Stimulated activated CD8-positive, alpha-beta memory T cell treated with anti-CD3 and anti-CD28 coated beads, Interleukin-12 subunit alpha, Interleukin-12 subunit beta, amount 100 ng/mL, for 1 hour (primary cell): ENCODE measurements around the gene PTPN22.

Experiments
- DNase-seq: peaks from one replicate; pipeline ENCODE4 v3.0.0-alpha.2; 2020; ENCODE audit warnings: low read depth

The PTPN22 gene

DNA sequence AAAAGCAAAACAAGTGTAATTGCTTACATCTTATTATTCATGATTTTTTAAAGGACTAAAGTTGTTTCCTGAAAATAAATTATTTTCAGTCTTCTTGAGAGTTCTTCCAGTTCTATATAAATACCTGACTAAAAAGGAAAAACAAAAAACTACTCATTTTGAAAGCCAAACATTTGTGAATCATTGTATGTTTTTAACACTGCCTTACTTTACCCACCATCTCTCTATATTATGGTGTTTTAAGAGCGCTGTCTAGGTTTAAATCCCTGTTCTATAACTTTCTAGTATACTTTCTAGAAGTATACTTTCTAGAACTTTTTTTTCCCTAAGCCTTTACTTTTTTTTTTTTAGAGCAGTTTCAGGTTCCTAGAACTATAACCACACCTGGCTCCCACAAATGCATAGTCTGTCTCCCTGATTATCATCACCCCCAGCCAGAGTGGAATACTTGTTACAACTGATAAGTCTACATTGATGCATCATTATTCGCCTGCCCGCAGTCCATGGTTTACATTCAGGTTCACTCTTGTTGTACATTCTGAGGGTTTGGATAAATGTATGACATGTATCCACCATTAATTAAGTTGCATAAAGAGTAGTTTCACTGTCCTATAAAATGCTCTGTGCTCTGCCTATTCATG is 69.0 kb downstream of the PTPN22 start:
- DNase-seq, result no peak

- no peak for DNase-seq
Observed at GRCh38 chr1:113800487-113800886, 71.0 kb downstream of the PTPN22 start.

- DNase-seq, result no peak
Observed at GRCh38 chr1:113797472-113797871, 74.0 kb downstream of the PTPN22 start.

DNA sequence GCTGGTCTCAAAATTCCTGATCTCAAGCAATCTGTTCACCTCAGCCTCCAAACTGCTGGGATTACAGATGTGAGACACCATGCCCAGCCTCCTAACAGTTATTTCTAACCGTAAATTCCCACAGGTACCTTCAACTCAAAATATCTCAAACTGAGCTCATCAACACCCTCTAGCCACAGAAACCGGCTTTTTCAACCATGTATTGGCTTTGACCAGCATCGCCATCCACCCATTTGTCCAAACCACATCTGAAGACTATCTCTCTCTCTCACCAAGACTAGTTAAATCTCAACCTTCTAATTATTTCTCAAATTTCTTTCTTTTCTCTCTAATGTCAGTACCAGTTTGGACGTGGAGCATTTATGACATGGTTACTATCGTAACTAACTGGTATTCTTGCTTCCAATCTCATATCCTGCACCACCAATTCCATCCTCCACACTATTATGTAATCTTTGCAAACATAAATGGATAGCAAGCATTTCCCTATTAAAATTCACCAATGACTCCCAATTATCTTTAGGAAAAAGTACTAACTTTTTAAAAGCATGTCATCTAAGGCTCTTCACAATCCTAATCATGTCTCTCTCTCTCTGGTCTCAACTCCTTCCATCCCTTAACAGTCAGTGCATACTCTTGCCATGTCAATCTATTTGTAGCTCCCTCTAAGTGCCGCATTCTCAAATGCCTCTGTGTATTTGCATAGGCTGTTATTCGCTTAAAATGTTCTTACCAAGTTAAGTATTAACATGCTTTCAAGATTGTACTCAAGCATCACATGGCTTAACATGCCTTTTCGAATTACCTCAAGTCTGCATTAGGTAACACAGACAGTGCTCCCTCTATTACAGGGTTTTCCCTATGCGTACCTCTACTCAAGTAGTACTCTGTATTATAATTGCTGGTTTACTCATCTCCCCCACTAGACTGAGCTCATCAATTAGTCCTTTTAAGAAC is 77.4 kb downstream of the PTPN22 start:
- DNase-seq, result no peak

GRCh38 chr1:113792986-113793385 is 78.5 kb downstream of the PTPN22 start:
- DNase-seq, result no peak

- DNase-seq, result no peak
Observed at GRCh38 chr1:113792471-113792870, 79.0 kb downstream of the PTPN22 start.

GRCh38 chr1:113788802-113789201 is 82.7 kb downstream of the PTPN22 start:
- DNase-seq, result no peak

DNA sequence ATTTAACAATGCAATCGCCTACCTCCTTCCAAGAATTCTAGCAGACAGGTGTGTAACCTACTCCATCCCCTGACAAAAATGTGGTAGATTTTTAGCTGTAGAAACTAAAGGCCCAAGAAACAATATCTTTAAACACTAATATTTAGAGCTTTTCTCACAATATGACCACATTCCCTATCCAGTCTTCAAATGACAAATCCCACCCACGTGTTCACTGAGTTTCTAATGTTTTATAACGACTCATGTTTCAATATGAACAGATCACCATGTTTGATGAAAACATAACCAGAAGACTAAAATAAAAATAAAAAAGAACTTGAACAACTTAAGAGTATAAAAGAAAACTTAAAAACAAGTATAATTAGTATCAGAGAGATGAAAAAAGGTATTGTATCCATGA is 83.8 kb downstream of the PTPN22 start:
- DNase-seq, result no peak

DNA sequence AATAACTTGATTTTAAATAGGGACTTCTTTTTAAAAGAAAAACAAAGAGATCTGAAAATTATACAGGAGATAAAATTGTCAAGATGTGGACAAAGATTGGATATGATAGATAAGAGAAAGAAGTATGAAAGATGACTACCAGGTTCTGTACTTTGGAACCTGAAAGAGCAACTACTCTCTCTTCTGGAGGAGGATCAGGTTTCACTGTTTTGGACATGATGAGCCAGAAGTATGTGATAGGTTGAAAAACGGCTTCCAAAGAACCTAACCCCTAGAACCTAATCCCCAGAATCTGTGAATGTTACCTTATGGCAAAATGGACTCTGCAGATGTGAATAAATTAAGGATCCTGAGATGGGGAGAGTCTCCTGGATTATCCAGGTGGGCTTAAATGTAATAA is 85.4 kb downstream of the PTPN22 start:
- DNase-seq, result no peak

DNA sequence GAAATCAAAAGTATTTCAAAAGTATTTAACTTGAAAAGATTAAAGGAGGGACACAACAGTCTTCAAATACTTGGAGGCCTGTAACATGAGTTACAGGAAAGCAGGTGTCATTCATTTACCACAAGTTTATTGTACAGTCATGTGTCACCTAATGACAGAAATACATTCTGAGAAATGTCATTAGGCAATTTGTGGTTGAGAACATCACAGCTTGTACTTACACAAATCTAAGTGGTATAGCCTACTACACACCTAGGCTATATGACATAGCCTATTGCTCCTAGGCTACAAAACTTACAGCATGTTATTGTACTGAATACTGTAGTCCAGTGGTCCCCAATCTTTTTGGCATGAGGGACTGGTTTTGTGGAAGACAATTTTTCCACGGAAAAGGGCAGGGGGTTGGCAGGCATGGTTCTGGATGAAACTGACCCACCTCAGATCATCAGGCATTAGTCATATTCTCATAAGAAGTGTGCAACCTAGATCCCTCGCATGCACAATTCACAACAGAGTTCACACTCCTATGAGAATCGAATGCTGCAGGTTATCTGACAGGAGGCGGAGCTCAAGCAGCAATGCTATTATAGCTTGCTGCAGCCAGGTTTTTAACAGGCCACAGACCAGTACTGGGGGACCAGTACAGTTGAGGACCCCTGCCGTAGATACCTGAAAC is 87.3 kb downstream of the PTPN22 start:
- no peak for DNase-seq

DNA sequence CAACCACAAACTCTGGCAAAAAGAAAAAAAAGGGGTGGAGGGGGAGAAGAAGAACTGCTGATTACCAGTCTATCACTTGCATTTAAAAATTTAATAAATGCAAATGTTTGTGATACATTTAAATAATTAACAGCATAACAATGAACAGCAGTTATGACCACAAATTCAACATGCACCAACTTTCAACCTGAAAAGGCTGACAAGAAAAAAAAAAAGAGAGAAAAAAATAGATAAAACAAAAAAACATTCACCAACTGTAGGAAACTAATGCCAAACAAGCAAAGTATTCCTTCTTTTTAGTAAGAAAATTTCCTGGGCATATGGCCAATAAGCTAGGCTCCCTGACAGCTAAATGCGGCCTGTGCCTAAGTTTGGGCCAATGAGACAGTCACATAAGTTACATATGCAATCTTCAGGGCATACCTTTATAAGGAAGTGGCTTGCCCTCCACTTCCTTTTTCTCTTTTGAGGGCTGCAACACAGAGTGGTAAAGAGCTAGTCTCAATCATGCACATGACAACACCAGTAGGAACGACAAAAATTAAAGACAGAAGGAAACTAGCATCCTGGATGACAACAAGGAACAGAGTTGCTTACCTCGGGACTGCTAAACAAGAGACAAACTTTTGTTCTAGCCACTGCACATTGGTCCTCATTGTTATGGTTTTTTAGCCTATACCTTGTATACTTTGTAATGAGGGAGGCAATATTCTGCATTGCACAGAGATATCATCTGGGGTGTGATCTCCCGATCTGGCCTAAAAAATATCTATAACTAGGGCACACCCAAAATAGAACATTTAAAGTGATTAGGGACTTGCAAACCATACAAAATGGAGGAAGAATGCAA is 88.0 kb downstream of the PTPN22 start:
- no peak for DNase-seq

DNA sequence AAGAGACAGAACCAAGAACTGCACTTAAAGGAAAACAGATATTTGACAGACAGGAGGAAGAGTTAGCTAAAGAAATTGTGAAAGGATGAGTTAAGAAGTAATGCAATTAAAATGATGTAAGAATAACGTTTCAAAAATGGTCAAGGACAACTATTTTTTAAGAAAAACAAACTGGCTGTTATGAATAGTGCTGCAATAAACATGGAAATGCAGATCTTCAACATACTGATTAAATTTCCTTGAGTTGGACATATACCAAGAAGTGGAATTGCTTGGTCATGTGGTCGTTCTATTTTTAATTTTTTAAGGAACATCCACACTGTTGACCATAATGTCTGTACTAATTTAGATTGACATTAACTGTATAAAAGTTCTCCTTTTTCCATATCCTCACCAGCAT is 89.1 kb downstream of the PTPN22 start:
- DNase-seq, result no peak

- no peak for DNase-seq
Observed at GRCh38 chr1:113780374-113781146, 91.0 kb downstream of the PTPN22 start.

DNA sequence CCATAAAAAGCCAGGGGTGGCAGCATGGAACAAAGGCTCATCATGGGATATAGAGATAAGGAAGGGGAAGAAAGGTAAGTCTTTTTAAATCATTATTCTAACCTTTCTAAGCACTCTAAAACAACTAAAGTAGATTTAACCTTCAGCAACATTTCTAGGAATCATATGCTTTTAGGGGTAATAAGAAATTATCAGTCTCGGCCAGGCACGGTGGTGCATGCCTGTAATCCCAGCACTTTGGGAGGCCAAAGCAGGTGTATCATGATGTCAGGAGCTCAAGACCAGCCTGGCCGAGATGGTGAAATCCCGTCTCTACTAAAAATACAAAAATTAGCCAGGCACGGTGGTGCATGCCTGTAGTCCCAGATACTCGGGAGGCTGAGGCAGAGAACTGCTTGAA is 92.0 kb downstream of the PTPN22 start:
- DNase-seq, result no peak

DNA sequence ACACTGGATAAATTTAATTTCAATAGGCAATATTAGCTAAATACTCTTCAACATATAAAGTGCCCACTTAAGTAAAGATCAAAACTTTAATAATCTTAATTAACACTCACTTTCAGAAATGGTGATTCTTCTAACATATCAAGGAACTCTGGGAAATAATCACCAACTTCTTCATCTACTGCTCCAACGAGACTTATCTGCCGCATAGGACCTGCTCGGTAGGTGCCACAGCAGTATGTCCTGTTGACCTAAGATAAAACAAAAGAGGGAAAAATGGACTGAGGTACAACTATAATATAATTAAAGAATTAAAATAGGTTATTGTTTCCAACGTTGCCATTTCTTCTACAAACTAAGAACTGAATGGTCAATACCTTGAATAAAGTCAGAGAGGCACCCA is 94.0 kb downstream of the PTPN22 start:
- no peak for DNase-seq

- no peak for DNase-seq
Observed at GRCh38 chr1:113770031-113770430, 101.5 kb downstream of the PTPN22 start.

DNA sequence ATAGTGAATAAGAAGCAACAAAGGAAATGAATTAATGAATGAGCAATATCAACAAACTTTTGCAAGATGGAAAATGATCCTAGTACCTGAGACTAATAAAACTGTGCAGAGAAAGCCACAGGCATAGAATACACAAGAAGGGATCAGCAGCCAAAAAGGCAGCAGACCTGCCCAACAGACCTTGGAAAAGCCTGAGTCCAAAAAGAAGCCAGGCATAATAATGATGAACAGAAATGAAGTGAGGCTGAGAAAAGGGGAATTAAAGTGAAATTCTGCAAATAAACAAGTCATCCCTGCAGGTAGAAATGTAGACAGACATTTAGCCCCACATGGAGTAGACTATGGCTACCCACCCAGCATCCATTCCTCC is 101.9 kb downstream of the PTPN22 start:
- no peak for DNase-seq

DNA sequence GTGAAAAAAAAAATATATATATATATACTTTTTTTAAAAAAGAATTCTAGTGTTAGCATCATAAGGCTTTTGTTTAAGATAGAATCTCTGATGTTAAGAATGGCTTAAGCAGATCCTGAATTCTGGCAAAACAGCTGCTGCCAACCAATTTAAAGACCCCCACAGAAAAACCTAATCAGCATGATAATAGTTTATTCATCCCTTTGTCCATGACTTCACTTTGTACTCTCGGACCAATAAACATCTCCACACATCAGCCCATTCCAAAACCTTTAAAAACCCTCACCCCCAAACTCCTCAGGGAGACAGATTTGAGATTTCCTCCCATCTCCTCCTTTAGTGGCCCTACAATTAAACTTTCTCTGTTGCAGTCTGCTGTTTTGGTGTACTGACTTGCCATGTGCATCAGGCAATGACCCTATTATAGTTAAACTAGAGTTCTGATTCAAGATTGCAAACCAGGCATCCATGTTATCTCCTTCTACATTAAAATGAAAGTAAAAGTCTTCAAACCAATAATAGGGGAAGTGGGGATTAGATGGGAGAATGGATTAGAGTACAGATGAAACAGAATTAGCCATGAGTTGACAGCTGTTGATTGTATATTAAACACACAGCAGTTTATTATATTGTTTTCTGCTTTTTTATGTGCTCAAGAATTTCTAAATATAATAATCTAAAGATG is 102.5 kb downstream of the PTPN22 start:
- no peak for DNase-seq

DNA sequence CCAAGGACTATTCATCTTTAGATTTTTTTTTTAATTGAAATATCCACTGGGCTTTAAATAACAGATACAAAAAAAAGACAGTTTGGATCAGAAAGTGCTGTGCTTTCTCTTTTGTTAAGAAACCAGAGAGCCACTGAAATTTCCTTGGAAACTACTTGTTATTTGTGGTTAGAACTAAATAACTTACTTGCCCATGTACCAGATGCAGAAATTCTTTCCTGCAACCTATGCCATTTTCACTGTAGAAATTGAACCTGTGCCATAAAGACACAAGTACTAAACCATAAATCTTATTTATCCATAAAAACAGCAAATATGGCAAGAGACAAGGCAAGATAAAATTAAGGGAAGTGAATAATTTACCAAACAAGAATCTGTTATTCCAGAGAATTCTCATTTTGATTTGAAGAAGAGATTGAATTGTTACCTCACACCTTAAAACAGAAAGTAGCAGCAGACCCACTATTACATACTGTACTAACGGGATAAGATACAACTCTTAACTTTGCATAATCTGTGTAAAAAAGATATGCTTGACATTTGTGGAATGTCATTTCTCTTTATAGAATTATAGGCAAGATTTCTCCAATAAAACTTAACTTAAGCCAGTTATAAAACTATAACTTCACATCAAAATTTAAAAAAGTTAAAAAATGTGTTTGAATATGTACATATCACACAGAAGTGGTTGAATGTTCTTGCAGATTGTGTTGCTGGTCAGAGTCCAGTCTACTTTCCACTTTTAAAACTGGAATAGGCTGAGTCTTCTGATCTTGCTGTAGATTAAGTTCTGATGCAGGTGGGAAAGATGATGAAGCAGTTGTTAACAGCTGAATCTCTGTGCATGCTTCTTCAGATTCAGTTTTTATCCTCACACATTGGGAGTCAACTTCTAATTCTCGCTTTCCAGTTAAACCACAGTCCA is 105.9 kb downstream of the PTPN22 start:
- no peak for DNase-seq
